ENCODE data around the gene HDGF.

DNA sequence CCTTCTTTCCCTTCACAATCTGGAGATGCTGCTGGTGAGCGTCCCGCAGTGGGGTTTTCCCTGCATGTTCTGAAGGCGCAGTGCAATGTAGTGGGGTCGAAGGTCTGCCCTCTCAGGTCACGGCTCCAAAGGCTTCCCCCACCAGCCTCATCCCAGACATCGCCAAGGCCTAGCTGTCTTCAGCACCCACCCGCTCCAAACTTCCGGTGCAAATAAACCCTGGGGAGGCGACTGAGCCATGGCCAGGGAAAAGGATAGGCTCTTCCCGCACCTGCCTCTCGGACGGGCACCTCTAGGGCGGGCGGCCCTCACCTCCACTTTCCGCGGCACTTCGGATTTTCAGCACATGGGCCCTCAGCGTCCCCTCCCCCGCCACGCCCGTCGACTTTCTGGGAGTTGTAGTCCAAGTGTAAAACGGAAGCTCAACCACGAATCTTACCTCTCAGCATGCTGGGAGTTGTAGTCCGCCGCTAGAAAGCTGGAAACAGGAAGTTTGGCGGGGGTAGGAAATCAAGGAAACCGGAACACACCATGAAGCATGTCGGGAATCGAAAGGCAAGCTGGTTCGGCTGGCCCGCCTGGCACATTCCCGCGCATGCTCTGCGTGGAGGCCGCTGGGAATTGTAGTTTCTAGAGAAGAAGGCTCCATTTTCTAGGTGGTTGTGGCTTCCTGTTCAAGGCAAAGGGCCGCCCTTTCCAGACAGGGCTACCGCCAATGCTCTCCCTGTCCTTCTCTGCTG is 10.6 kb downstream of the HDGF start, which contains the start of gene MRPL24:
- TF ChIP-seq, protein P1, sequence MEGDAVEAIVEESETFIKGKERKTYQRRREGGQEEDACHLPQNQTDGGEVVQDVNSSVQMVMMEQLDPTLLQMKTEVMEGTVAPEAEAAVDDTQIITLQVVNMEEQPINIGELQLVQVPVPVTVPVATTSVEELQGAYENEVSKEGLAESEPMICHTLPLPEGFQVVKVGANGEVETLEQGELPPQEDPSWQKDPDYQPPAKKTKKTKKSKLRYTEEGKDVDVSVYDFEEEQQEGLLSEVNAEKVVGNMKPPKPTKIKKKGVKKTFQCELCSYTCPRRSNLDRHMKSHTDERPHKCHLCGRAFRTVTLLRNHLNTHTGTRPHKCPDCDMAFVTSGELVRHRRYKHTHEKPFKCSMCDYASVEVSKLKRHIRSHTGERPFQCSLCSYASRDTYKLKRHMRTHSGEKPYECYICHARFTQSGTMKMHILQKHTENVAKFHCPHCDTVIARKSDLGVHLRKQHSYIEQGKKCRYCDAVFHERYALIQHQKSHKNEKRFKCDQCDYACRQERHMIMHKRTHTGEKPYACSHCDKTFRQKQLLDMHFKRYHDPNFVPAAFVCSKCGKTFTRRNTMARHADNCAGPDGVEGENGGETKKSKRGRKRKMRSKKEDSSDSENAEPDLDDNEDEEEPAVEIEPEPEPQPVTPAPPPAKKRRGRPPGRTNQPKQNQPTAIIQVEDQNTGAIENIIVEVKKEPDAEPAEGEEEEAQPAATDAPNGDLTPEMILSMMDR (IDR thresholded peaks at IDR 0.05), result no peak
- TF ChIP-seq EZH2 (IDR thresholded peaks at IDR 0.05) (no peak), EZH2phosphoT487 (IDR thresholded peaks at IDR 0.05) (no peak)
